ENCODE data around the gene SNX9. TPM values are rescaled to one million over a fixed set of nuclear protein-coding genes. Genes with fewer than 3 reads are reported as not detected.
"Not testable (repeated sequence)": the region's sequence is repeated elsewhere in the genome, so short reads cannot be mapped to it uniquely, and the experiment has no call there.

SNX9 gene
- total RNA-seq, 4 donors from 2014 or later, result 13.7 to 57.2 (median 50.7) TPM

DNA sequence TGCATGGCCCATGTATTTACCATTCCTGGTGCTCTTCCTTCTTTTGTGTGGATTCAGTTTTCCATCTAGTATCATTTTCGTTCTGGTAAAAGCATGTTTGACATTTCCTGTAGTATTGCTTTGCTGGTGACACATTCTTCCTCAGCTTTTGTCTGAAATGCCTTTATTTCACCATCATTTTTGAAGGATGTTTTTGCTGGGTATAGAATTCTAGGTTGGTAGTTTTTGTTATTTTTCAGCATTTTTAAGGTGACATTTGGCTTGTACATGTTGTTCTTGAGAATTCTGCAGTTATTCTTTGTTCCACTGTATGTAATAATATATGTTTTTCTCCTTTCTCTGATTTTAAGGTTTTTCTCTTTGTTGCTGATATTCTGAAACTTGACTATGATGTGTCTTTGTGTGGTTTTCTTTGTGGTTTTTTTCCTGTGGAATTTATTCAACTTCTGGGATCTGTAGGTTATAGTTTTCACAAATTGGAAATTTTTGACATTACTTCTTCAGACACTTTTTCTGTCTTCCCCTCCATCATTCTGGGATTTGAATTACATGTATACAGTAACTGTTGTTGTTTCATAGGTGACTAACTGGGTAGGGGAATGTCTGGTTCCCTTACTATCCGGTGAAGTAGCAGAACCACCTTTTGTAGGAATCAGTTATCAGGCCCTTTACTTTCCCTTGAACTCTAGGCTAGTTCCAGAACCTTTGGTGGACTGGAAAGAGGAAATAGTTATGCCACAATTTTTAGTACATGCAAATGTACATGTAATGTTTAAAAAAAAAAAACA, 30.2 kb downstream of the SNX9 start:
- Histone ChIP-seq H3K4me1 (peaks cover 0 to 31% (median 10%) of the 10 kb centered on the region in 4 donors), H3K9me3 (peaks cover 4 to 7% of the 10 kb centered on the region in 2 donors), H3K27ac (no peak overlapping the region), H3K4me3 (no peak overlapping the region), H3K27me3 (no peaks in the 10 kb centered on the region), H3K36me3 (no peaks in the 10 kb centered on the region)
- 80 to 100% methylated on average over 2 of the region's 2 CpGs for WGBS, 2 donors (ENCODE audit: low coverage in 1 of 2)
- intact Hi-C loops (cut with DNase I; ENCODE audit: low total_unique reads), result no loop called here
- in situ Hi-C loops (cut with MboI; ENCODE audit: low pct_ligation_motif_present in 1 of 4, low pct_unique_long_range_greater_than_20kb in 1 of 4, low sequenced_read_pairs in 3 of 4), result no loop called here
- DNase-seq, result no peak
- TF ChIP-seq, protein P1, sequence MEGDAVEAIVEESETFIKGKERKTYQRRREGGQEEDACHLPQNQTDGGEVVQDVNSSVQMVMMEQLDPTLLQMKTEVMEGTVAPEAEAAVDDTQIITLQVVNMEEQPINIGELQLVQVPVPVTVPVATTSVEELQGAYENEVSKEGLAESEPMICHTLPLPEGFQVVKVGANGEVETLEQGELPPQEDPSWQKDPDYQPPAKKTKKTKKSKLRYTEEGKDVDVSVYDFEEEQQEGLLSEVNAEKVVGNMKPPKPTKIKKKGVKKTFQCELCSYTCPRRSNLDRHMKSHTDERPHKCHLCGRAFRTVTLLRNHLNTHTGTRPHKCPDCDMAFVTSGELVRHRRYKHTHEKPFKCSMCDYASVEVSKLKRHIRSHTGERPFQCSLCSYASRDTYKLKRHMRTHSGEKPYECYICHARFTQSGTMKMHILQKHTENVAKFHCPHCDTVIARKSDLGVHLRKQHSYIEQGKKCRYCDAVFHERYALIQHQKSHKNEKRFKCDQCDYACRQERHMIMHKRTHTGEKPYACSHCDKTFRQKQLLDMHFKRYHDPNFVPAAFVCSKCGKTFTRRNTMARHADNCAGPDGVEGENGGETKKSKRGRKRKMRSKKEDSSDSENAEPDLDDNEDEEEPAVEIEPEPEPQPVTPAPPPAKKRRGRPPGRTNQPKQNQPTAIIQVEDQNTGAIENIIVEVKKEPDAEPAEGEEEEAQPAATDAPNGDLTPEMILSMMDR (IDR thresholded peaks at IDR 0.05), result no peak
- TF ChIP-seq POLR2A (IDR thresholded peaks at IDR 0.05) (no peak), EP300 (IDR thresholded peaks at IDR 0.05; ENCODE audit: low read depth) (no peak), POLR2AphosphoS5 (IDR thresholded peaks at IDR 0.05) (no peak)

DNA sequence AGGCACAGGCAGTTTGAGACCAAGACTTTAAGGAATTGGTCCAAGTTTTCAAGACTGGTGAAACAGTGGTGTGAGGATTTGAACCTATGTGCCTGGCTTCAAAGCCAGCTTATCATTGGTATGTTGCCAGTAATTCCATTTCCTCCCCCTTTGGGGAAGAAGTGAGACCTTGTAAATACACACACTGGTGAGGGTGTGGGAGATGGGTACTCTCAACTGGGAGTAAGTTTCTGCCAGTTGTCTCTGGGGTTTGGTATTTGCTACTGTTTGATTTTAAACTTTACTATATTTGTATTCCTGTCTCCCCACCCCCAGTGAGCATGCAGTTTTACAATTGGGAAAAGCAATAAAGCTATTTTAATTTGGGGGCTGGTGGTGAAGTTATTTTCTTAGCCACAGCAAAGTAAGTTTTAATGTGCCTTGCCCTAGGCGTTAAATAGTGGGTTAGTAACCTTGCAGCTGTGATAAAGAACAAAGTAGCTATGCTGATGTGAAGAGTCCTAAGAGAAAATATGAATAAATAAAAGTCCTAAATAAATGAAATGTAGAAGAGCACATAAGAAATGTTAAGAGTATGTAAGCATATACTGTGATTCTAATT, 31.0 kb downstream of the SNX9 start:
- Histone ChIP-seq H3K27ac (no peak overlapping the region), H3K36me3 (no peaks in the 10 kb centered on the region), H3K9me3 (peaks cover 4 to 7% of the 10 kb centered on the region in 2 donors), H3K27me3 (no peaks in the 10 kb centered on the region), H3K4me3 (no peak overlapping the region), H3K4me1 (peaks cover 0 to 27% (median 8%) of the 10 kb centered on the region in 4 donors)
- intact Hi-C loops (cut with DNase I; ENCODE audit: low total_unique reads) (no loop called here), in situ Hi-C loops (cut with MboI; ENCODE audit: low pct_ligation_motif_present in 1 of 4, low pct_unique_long_range_greater_than_20kb in 1 of 4, low sequenced_read_pairs in 3 of 4) (no loop called here)
- no peak for TF ChIP-seq POLR2AphosphoS5 (IDR thresholded peaks at IDR 0.05)
- TF ChIP-seq EP300 (IDR thresholded peaks at IDR 0.05; ENCODE audit: low read depth), result no peak
- TF ChIP-seq POLR2A (IDR thresholded peaks at IDR 0.05), result no peak
- 44% methylated on average over 1 of the region's 1 CpG; no CpG with 5 or more reads in 1 of the 2 donors for WGBS, 2 donors (ENCODE audit: low coverage in 1 of 2)
- DNase-seq, result no peak

DNA sequence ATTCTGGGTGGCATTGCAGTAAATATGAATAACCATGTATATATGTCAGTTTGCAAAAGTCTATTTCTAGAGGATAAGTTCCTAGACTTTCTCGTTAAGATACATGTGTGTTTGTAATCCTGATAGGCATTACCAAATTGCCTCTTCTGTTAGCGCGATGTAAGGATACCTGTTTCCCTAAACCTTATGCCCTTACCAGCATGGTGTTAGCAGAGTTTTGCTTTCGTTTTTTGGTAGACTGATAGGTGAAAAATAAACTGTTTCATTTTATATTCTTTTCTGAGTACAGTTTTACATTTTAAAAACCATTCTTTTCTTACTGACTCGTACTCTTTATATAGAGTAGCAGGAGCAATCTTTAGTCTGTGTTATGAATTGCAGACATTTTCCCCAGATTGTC, 32.3 kb downstream of the SNX9 start:
- H3K9me3 ChIP-seq, result peaks cover 4 to 7% of the 10 kb centered on the region in 2 donors
- in situ Hi-C loops (cut with MboI; ENCODE audit: low pct_ligation_motif_present in 1 of 4, low pct_unique_long_range_greater_than_20kb in 1 of 4, low sequenced_read_pairs in 3 of 4), result no loop called here
- no peak for DNase-seq
- intact Hi-C loops (cut with DNase I; ENCODE audit: low total_unique reads), result no loop called here
- no peak overlapping the region for H3K27ac ChIP-seq
- H3K27me3 ChIP-seq, result no peaks in the 10 kb centered on the region
- no peak overlapping the region for H3K4me3 ChIP-seq
- H3K36me3 ChIP-seq, result no peaks in the 10 kb centered on the region
- H3K4me1 ChIP-seq, result peaks cover 0 to 30% (median 20%) of the 10 kb centered on the region in 4 donors
- TF ChIP-seq, protein P1 (IDR thresholded peaks at IDR 0.05), result no peak
- 90 to 94% methylated on average over 4 to 5 of the region's 5 CpGs for WGBS, 2 donors (ENCODE audit: low coverage in 1 of 2)

DNA sequence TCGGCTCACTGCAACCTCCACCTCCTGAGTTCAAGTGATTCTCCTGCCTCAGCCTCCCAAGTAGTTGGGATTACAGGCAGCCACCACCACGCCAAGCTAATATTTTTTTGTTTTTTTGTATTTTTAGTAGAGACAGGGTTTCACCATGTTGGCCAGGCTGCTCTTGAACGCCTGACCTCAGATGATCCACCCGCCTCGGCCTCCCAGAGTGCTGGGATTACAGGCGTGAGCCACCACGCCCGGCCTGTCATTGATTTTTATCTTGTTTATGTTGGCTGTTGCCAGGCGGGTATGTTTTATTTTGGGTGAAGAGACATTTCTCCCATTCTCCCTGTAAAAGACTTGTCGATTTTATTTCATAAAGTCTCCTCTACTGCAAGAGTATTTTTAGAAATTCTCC, 32.8 kb downstream of the SNX9 start:
- 57 to 60% methylated on average over 4 to 10 of the region's 10 CpGs for WGBS, 2 donors (ENCODE audit: low coverage in 1 of 2)
- peaks cover 0 to 35% (median 25%) of the 10 kb centered on the region in 4 donors for H3K4me1 ChIP-seq
- H3K27me3 ChIP-seq; H3K4me3 ChIP-seq; in situ Hi-C loops (cut with MboI; ENCODE audit: low pct_ligation_motif_present in 1 of 4, low pct_unique_long_range_greater_than_20kb in 1 of 4, low sequenced_read_pairs in 3 of 4); H3K36me3 ChIP-seq; H3K9me3 ChIP-seq; H3K27ac ChIP-seq; intact Hi-C loops (cut with DNase I; ENCODE audit: low total_unique reads): not testable (repeated sequence)
- peak; percentile 30 for DNase-seq

DNA sequence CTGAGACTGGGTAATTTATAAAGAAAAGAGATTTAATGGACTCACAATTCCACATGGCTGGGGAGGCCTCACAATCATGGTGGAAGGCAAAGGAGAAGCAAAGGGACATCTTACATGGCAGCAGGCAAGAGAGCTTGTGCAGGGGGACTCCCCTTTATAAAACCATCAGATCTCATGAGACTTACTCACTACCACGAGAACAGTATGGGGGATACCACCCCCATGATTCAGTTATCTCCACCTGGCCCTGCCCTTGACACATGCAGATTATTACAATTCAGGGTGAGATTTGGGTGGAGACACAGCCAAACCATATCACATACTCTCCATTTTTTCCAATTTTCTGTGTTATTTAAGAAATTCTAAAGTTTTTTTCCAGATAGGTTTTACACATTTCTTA, 35.6 kb downstream of the SNX9 start:
- H3K9me3 ChIP-seq; H3K27ac ChIP-seq; H3K4me3 ChIP-seq; DNase-seq; in situ Hi-C loops (cut with MboI; ENCODE audit: low pct_ligation_motif_present in 1 of 4, low pct_unique_long_range_greater_than_20kb in 1 of 4, low sequenced_read_pairs in 3 of 4); H3K27me3 ChIP-seq; H3K36me3 ChIP-seq: not testable (repeated sequence)
- intact Hi-C loops (cut with DNase I; ENCODE audit: low total_unique reads), result loop anchor here (2.0 kb wide), 1 partner anchor 52 kb away; no protein-coding TSS in a partner anchor
- WGBS, 2 donors (ENCODE audit: low coverage in 1 of 2), result 76% methylated on average over 1 of the region's 1 CpG; no CpG with 5 or more reads in 1 of the 2 donors
- peaks cover 2 to 43% (median 31%) of the 10 kb centered on the region in 4 donors for H3K4me1 ChIP-seq

Measured in transverse colon (tissue), 4 donors.